Stimulated activated CD4-positive, alpha-beta T cell treated with anti-CD3 and anti-CD28 coated beads, Interleukin-12 subunit alpha, Interleukin-12 subunit beta, amount 100 ng/mL, for 48 hours (primary cell): ENCODE measurements around the gene ADD1.

Experiments
- DNase-seq, 3 donors: peaks; one replicate each; pipeline ENCODE4 v3.0.0-alpha.2; 2020; ENCODE audit warnings: low read depth in 2 of 3, low spot score in 1 of 3

ADD1 gene

DNA sequence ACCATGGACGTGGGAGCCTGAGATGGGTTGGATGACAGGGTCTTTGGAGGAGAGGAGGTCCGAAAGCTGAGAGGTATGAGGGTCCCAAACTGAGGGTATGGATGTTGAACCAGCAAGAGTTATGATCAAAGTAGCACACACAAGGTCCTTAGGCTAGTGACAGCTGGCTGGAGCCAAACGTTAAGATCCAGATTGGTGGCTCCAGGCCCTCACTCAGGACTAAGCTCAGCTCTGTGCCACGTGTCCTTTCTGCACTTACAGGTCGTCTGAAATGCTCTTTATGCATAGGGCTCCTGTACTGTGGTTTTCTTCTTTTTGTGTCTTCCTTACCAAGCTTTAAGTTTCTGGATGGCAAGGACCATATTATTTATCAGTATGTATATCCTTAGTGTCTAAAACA, 35.4 kb downstream of the ADD1 start:
- no peak for DNase-seq

DNA sequence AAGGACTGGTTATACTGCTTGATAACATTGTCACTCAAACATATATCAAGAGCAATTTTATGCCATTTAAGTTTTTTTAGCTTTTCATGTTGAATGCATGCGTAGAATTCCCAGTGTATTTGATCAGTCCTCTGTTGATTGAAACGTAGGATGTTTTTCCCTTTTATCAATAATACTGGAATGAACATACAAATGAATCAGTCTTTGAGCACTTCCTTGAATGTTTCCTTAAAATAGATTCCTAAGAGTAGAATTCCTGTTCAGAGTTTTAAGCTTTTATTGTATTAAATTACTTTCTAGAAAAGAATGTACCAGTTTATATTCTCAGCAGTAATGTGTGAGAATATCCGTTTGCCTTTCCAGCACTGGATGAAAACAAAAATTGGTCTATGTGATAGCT, 37.8 kb downstream of the ADD1 start:
- DNase-seq, result no peak

DNA sequence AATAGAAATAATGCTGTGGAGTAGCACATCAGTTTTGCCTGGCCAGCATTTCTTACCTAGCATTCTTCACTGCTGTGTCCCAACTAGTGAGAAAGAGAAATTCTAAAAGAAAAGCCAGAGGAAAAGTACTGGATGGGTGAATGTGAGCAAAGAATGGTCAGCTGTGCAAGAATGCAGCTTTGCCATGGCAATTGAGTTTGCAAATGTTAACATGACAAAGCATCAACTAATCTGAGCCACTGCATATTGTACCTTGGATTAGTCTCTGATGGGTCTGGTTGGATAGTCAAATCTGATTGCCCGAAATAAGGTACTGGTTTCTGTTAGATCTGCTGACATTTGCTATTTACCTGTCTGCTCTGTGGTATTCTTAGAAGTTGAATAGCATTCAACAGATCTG, 38.7 kb downstream of the ADD1 start:
- no peak for DNase-seq

DNA sequence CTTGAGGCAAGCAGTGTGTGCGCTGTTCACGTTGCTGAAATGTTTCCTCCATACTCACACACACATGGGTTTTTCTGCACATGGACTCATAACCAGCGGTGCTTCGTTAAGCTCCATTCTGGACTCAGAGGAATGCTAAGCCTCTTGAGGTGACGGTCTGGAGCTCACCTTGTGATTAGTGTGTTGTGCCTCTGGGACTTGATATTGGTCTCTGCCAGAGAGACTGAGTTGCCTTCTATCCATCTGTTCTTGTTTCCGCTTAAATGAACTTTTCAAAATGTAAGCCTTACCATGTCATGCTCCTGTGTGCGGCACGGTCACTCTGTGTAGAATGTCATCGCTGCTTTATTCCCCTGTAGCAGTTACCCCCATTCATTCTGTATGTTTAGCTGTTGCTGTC, 42.5 kb downstream of the ADD1 start:
- no peak for DNase-seq

DNA sequence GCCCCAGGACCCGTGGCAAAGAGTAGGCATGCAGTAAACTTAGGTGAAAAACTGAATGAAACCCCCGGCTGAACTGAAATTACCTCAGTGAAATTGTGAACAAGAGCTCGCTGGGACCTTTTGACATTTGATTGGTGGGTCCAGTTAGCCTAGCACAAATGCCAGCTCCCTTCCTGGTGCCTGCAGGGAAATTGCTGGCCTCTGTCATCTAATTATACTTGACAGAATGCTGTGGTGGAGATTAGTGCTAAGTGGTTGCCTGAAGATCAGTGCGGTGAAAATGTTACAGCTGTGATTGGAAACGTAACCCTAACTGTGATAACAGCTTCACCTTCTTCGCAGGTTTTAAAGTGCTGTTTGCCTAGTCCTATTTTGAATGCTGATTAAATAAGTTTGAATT, 43.0 kb downstream of the ADD1 start:
- no peak for DNase-seq

DNA sequence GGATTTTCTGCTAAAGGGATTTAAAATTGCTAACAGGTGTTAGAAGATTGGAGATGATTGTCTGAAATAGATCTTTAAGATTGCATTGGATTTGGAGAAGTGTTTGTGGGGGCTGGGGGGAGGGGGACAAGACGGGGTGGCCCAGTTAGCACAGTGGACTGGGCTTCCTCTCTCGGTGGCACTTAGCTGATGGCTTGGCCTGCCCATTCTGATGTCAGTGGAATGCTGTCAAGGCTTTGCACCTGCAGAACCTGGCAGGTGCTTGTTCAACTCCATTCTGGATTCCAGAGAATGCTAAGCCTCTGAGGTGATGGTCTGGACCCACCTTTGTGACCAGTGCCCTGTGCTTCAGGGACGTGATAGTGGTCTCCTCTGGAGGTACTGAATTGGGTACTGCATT, 43.7 kb downstream of the ADD1 start:
- no peak for DNase-seq

DNA sequence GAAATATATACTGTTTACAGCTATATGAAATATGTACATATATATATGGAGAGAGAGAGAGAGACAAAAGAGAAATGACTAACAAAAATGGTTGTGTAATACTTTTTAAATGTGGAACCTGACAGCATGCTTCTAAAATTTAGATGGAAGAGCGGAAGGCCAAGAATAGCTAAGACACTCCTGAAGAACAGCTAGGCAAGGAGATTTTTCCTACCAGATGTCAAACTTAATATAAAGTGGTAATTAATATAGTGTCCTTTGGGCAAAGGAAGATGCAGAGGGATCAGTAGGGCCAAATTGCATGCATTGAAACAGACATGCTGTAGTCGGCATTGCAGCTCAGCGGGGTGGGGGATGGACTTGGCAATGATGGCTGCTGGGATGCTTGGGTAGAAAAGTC, 45.2 kb downstream of the ADD1 start:
- DNase-seq, result no peak

DNA sequence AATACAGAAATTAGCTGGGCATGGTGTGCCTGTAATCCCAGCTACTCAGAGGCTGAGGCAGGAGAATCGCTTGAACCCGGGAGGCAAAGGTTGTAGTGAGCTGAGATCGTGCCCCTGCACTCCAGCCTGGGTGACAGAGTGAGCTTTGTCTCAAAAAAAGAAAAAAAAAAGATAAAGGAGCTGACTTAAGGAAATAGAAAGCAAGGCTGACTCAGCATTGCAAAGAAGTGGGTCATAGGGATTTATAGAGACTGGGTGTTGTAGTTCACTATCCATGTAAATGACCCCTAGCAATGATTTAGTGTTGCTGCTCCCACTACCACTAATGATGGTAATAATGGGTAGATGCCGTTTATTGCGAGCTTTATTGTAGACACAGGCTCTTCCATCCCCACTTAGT, 47.6 kb downstream of the ADD1 start:
- DNase-seq, result no peak

DNA sequence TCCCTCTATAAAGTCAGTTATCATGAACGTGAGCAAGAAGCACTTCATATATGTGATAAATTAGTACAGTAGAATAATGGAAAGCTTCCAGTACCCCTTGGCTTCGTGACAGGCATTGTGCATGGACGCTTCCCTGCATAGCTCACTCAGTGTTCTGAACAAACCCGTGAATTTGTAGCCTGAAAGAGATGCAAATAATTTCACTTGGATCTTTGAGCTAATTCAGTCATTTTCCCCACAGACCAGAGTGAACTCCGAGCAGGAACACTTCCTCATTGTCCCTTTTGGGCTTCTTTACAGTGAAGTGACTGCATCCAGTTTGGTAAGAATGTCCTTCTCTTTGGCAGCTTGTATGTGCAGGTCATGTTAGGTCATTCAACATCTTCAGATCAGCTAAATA, 50.1 kb downstream of the ADD1 start:
- no peak for DNase-seq

DNA sequence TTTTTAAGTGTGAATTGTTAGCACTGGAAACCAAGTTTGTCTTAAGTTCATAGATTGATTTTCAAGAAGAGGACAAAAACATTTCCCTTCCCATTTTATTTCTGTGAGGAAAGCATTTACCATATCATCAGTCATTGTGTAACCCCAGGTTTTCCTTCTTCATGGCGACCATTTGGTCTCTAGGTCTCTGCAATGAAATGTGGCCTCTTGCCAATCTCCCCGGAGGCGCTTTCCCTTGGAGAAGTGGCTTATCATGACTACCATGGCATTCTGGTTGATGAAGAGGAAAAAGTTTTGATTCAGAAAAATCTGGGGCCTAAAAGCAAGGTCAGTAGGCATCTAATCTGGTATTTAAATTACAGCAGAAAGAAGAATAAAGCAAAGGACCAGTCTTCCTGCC, 54.4 kb downstream of the ADD1 start:
- no peak for DNase-seq

DNA sequence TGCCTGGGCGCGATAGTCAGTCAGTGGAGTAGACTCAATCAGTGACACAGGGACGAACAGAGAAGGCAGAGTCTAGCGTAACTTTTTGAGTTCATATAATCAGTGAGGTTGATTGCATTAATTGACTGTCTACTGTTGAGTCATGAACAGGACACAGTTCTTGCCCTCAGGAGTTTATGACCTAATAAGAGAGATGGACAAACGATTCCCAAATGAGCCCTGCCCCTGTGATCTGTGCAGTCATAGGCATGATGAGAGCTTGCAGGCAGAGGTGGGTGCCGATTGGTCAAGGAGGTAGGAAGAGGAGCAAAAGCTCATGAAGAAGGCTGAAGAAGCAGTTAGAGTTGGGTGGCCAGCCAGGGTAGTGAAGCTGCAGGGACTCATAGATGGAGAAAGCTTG, 57.1 kb downstream of the ADD1 start:
- DNase-seq, result no peak

DNA sequence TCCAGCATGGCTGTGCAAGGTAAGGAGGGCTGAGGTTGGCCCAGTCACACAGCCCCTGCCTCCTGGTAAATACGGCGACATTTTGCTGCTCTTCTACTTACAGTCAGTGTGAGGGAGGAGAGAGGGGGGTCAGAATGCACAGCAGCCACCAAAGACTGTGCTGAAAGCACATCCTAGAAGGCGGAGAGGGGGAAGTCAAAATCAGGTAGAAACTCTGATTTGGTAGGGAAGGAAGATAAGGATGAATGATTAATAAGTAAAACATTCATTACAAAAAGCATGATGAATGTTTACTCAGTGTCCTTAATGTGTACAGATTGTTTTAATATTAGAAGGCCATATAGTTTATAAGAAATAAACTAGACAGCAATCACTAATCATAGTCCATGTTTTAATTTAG, 57.5 kb downstream of the ADD1 start:
- DNase-seq, result no peak

DNA sequence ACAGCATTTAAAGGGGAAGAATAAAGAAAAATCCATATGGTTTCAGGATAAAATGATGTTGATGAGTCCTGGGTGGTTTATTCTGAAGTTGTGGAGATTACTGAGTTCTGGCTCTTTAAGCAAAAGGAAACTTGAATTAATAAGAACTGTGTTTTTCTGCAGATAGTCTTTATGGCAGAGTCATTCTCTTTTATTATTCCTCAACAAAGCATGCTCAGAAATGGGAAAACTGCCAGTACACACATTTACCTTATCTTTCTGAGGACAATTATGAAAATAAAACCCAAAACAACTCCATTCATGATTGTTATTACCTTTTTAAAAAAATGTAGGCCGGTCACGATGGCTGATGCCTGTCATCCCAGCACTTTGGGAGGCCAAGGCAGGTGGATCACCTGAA, 58.5 kb downstream of the ADD1 start:
- DNase-seq, result no peak

DNA sequence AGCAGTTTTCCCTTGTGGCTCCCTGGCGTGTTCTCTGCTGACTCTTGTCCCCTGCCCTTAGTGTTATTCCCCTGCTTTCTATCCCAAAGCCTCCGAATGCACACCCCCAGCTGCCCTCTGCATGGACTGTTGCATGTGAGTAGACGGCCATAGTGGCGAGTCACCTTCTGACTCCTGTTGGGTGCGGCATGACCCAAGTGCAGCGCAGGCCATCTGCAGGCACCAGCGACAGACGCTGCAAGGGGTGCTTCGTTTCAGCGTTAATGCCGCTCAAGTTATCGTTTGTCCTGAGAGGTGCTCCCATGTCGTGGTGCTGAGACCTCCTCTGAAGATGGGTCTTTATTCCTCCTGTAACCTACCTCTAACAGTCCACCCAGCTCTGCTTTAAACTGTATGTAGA, 61.9 kb downstream of the ADD1 start:
- DNase-seq, result no peak

DNA sequence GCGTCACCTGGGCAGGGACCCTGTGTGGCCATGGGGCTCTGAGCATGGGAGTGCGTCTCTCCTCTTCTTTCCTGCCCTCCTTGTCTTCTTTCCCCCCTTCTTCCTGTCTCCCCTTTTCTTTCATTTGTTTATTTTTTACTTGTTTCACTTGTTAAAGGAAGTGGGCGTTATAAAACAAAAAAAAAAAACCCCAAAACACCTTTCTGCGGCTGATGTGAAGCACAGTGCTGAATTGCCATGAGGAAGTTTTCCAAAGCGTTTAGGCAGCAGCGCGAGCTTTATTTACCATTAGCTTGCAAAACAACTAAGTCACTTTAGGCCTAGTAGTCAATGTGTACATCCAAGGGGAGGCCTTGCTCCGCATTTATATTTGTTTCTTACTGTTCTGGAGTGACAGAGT, 62.6 kb downstream of the ADD1 start:
- DNase-seq, result no peak

DNA sequence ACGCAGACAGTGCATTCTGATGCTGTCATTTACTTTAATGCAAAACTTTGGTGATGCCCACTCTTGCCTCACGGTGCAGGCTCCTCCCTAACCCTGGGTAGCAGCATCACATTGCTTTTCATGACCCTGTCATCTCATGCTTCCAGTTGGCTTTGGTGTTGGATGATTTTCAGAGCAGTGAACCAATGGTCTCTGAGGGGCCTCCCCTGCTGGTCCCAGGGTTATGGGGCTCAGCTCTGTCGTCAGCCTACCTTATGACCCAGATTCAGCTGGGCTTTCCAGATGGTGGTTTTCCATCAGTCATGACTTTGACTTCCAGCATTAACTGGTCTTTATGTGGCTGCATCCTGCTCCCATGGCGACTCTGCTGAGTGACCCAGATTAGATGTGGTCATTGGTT, 63.6 kb downstream of the ADD1 start:
- DNase-seq, result no peak

DNA sequence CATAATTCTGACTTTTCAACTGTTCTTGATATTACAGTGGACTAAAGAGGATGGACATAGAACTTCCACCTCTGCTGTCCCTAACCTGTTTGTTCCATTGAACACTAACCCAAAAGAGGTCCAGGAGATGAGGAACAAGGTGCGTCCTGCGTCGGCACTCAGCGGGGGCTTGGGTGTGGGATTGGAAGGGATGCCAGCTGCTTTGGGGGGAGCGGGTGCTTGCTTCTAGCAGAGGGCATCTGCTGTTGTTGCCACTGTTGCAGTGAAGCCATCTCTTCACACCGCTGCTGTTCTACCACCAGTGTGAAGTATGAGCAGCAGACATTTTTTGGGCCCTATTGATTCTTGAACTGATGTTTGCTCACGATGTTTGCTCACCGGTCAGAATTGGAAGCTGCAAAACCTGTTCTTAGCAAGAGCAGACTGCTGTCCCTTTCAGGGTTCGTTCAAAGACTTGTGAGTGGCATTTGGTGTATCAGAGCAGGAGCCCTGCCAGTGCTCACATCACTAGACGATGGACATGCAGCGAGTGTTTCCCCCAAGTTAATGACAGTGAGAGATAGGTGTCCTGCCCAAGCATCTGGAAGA, 64.2 kb downstream of the ADD1 start:
- DNase-seq, result no peak

DNA sequence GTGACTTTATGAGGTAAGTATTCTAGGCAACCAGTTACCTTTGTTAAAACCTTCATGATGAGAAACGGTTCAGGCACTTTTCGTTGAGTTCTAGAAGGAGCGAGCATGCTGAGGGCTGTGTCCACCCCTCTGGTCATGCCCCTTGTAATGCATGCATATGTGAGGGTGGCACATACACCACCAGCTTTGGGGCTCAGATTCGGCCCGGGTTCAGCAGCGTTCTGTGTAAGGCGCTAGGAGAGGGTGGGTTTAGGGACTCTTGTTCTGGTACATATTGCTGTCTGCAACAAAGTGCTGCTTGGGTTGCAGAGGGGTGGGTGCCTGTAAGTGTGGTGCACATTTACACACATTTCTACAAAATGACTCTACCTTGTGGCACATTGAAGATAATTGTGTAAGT, 65.0 kb downstream of the ADD1 start:
- DNase-seq, result no peak

DNA sequence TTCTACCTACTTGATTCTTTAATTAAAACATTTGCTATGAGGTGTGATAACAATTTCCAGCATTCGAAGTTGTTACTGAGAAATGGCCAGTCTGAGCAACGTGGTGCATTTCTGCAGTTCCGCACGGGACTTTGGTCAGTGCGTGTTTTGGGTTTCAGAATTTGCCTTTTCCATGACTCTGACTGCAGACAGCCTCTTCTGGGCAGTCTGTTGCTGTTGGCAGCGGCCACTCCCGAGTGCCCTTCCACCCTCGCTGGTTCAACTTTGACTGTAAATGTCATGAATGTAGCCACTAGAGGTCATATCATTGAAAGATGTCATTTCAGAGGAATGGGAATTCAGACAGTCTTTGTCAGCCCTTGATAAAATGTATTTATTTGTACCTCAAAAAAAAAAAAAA, 65.9 kb downstream of the ADD1 start:
- DNase-seq, result no peak

DNA sequence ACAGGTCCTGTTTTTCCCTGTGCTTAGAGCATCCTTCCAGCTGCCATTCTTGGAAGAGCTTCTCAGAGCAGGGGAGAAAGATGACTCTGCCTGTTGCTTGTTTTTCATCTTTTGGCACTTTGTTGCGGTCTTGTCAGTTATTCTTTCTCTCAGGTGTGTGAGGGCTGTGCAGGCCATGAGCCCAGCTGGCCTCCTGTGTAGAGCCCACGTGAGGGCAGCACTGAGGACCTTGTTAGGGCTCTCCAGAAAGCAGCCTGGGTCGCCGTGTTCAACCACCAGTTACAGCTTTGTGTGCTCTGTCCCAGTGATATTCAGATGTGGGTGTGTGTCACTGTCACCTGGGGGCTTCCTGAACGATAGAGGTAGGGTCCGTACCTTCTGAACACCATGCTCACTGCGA, 66.8 kb downstream of the ADD1 start:
- DNase-seq, result no peak

DNA sequence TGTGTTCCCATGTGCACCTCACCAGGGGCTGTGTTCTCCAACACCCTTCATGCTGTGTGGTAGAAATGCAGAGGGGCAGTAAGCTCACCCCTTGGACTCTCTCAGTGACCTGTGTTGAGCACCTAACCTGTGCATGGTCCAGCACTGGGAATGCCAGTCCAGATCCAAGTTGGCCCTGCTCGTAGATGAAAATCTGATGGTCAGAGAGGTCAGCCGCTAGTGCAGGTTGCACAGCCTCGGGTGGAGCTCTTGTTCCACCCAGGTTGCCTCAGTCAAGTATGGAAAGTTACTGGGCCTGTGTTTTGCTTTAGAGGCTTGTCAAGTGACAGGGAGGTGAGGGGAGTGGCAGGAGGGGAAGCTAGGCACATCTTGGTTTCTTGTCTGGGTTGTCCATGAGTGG, 68.2 kb downstream of the ADD1 start:
- DNase-seq, result no peak

DNA sequence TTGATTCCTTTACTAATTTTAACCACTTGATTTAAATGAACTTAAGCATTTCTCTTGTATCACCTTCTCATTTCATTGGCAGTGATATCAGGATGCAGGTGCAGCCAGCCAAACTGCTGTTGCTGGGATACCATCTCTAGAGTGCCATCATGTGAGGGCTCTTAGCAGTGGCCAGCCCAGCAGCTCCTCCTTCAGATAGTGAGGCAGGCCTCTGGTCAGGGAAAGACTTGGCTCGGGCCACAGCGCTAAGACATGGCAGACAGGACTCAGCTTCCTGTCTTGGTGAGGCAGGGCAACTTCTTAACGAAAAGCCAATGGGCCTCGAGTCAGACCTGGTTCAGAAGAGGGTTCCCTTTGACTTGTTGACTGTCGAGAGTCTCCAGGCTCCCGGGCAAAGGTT, 69.5 kb downstream of the ADD1 start:
- no peak for DNase-seq

DNA sequence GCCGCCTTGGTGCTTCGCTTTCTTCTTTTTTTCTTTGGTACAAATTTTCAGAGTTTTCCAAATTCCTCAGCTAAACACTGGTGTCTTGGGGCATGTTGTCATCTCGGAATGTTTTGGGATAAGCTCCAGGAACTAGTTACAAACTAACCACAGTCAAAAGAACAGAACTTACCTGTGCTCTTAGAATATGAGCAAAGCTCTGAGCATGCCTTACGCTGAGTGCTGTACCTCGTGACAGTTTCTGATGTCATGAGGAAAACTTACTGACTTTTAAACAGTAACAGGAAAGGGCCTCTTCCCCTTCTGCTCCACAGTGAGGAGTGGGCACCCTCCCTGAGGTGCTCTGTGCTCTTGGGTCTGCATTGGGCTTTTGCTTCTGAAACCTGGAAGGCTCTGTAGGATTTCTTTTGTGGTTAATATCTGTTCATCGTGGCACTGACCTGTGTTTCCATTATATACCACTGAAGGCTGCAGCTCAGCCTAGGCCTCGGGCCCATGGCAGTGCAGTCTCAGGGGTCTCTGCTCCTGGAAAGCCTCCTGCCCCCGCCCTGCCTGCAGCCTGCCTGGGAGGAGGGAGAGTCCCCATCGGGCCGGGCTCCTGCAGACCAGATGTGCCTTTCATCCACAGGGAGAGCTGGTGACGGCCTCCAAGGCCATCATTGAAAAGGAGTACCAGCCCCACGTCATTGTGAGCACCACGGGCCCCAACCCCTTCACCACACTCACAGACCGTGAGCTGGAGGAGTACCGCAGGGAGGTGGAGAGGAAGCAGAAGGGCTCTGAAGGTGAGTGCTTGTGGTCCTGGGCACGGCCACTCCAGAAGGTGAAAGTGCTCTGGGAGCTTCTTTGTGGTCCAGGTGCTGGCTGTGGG, 70.8 kb downstream of the ADD1 start:
- DNase-seq, result no peak
